Fibroblast of peridontal ligament (primary cell): Measurements from ENCODE around the gene FOXP1.

Experiments used
- DNase-seq: peaks from one replicate; pipeline ENCODE4 v3.0.0-alpha.2; 2010; ENCODE audit errors: extremely low read depth

Gene FOXP1

GRCh38 chr3:71078723-71079525, 504.6 kb downstream of the FOXP1 start:
- DNase-seq: no peak

- no peak for DNase-seq
These were observed 505.3 kb downstream of the FOXP1 start for GRCh38 chr3:71078199-71078598.

GRCh38 chr3:71077070-71077469, 506.5 kb downstream of the FOXP1 start:
- no peak for DNase-seq

GRCh38 chr3:71076361-71077002, 507.0 kb downstream of the FOXP1 start:
- DNase-seq: peak; percentile 92

- no peak for DNase-seq
These were observed 508.0 kb downstream of the FOXP1 start for GRCh38 chr3:71075494-71075893.

- no peak for DNase-seq
These were observed 509.1 kb downstream of the FOXP1 start for GRCh38 chr3:71074423-71074822.

- no peak for DNase-seq
These were observed 510.5 kb downstream of the FOXP1 start for GRCh38 chr3:71072986-71073385.

GRCh38 chr3:71072287-71072686, 511.2 kb downstream of the FOXP1 start:
- peak; percentile 66 for DNase-seq

GRCh38 chr3:71070497-71071463, 512.7 kb downstream of the FOXP1 start:
- DNase-seq: no peak

GRCh38 chr3:71069797-71070196, 513.7 kb downstream of the FOXP1 start:
- peak; percentile 74 for DNase-seq

GRCh38 chr3:71067977-71068654, 515.4 kb downstream of the FOXP1 start:
- no peak for DNase-seq

GRCh38 chr3:71066849-71067261, 516.7 kb downstream of the FOXP1 start:
- DNase-seq: peak; percentile 73

- no peak for DNase-seq
These were observed 517.2 kb downstream of the FOXP1 start for GRCh38 chr3:71066356-71066755.

GRCh38 chr3:71065764-71066013, 517.8 kb downstream of the FOXP1 start:
- DNase-seq: no peak

- no peak for DNase-seq
These were observed 518.4 kb downstream of the FOXP1 start for GRCh38 chr3:71064956-71065763.

- DNase-seq: peak; percentile 84
These were observed 519.1 kb downstream of the FOXP1 start for GRCh38 chr3:71064291-71064955.

- DNase-seq: peak; percentile 60
These were observed 519.7 kb downstream of the FOXP1 start for GRCh38 chr3:71063773-71064290.

- DNase-seq: peak; percentile 80
These were observed 520.4 kb downstream of the FOXP1 start for GRCh38 chr3:71062952-71063772.
